Nephron (organoid): ENCODE data around the gene COMMD10.
A peak's percentile ranks its signal among the peaks of the same experiment; 100 is the strongest.

Experiments used
- H3K27ac Mint-ChIP-seq, 3 experiments: 2 replicates each; pipeline ENCODE4 v1.8.0; 2020; ENCODE audit warnings: mixed read lengths in 3 of 3, mild to moderate bottlenecking in 2 of 3, moderate library complexity in 1 of 3
- H3K27me3 Mint-ChIP-seq: 2 replicates; pipeline ENCODE4 v1.8.0; 2021; ENCODE audit warnings: low read depth, mild to moderate bottlenecking, moderate library complexity, mixed read lengths
- H3K36me3 Mint-ChIP-seq: 2 replicates; pipeline ENCODE4 v1.8.0; 2020; ENCODE audit warnings: low read depth, mixed read lengths
- H3K4me1 Mint-ChIP-seq: 2 replicates; pipeline ENCODE4 v1.8.0; 2020; ENCODE audit warnings: mixed read lengths
- H3K4me3 Mint-ChIP-seq, 3 experiments: 2 replicates each; pipeline ENCODE4 v1.8.0; 2020; ENCODE audit warnings: mild to moderate bottlenecking in 3 of 3, mixed read lengths in 3 of 3, moderate library complexity in 2 of 3
- H3K9me3 Mint-ChIP-seq: 2 replicates; pipeline ENCODE4 v1.8.0; 2020; ENCODE audit warnings: mixed read lengths
- TF ChIP-seq, protein P1 (sequence below), 3 experiments: fragments of 200-600 bp; sonication (generic); IDR thresholded peaks; one replicate each; pipeline ENCODE4 v1.5.0; 2021; ENCODE audit warnings: antibody characterized with exemption in 3 of 3; ENCODE audit not compliant: unreplicated experiment in 3 of 3

COMMD10 gene

DNA sequence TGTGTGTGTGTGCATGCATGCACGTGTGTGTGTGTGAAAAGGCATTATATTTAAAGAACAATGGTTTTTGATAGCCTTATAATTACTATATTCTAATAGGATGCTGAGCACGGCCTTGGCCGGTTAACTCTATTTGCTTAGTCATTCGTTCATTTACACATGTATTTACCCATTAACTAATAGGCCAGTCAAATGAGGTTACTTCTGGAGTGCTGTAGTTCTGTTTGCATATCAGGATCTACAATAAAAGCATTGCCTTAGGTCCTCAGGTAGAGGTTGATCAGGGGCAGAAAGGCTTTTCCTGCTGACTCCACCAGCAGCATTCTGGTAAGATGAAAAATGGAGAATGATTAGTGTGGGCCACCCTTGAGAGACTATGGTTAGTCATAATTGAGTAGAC lies 219.0 kb downstream of the COMMD10 start:
- Mint-ChIP-seq H3K36me3 (peaks cover 79% of the 10 kb centered on the region), H3K9me3 (peaks cover 28% of the 10 kb centered on the region), H3K27ac (no peak overlapping the region), H3K4me3 (no peak overlapping the region), H3K27me3 (no peaks in the 10 kb centered on the region), H3K4me1 (peaks cover 15% of the 10 kb centered on the region)
- TF ChIP-seq, protein P1, sequence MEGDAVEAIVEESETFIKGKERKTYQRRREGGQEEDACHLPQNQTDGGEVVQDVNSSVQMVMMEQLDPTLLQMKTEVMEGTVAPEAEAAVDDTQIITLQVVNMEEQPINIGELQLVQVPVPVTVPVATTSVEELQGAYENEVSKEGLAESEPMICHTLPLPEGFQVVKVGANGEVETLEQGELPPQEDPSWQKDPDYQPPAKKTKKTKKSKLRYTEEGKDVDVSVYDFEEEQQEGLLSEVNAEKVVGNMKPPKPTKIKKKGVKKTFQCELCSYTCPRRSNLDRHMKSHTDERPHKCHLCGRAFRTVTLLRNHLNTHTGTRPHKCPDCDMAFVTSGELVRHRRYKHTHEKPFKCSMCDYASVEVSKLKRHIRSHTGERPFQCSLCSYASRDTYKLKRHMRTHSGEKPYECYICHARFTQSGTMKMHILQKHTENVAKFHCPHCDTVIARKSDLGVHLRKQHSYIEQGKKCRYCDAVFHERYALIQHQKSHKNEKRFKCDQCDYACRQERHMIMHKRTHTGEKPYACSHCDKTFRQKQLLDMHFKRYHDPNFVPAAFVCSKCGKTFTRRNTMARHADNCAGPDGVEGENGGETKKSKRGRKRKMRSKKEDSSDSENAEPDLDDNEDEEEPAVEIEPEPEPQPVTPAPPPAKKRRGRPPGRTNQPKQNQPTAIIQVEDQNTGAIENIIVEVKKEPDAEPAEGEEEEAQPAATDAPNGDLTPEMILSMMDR (IDR thresholded peaks at IDR 0.05; ENCODE audit: unreplicated experiment in 3 of 3): no peak

DNA sequence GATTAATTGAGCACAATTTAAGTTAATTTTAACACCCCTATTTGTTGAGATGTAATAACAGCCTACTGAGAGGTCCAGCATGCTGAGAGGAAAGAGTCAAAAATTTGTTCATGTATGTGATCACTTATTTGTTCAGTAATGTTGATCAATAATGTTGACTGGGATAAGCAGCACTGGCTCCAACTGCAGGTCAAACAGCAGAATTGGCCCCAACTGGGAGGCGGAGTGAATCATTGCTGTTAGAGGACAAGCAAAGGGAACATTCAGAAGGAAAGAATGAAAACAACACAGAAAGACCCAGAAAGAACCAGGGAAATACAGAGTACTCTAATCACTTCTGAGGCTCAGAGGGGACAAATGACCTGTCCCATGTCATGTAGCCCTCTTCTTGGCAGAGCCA lies 221.1 kb downstream of the COMMD10 start:
- Mint-ChIP-seq H3K27ac (no peak overlapping the region), H3K27me3 (no peaks in the 10 kb centered on the region), H3K36me3 (peaks cover 85% of the 10 kb centered on the region), H3K9me3 (peaks cover 47% of the 10 kb centered on the region), H3K4me3 (no peak overlapping the region), H3K4me1 (peaks cover under 1% of the 10 kb centered on the region)
- TF ChIP-seq, protein P1 (IDR thresholded peaks at IDR 0.05; ENCODE audit: unreplicated experiment in 3 of 3): no peak

DNA sequence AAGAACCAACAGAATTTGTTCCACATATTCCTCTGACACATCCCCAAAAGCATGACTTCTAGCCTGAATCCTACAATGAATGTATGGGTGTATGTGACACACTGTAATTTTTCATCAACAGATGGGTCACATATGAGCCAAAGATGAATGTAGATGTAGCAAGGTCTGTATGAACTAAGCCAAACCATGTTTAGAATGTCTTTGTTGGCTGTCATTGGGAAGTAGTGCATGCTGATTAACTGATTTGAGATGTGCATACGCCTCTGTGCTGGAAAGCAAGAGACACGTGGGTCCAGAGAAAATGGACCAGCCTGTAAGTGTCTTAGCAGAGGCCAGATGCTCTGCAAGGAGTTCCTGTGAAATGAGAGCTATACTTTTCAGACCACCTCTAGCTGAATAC lies 222.0 kb downstream of the COMMD10 start:
- Mint-ChIP-seq H3K36me3 (peaks cover 93% of the 10 kb centered on the region), H3K9me3 (peaks cover 52% of the 10 kb centered on the region), H3K4me1 (no peaks in the 10 kb centered on the region), H3K27ac (no peak overlapping the region), H3K4me3 (no peak overlapping the region), H3K27me3 (no peaks in the 10 kb centered on the region)
- TF ChIP-seq, protein P1 (IDR thresholded peaks at IDR 0.05; ENCODE audit: unreplicated experiment in 3 of 3): no peak

DNA sequence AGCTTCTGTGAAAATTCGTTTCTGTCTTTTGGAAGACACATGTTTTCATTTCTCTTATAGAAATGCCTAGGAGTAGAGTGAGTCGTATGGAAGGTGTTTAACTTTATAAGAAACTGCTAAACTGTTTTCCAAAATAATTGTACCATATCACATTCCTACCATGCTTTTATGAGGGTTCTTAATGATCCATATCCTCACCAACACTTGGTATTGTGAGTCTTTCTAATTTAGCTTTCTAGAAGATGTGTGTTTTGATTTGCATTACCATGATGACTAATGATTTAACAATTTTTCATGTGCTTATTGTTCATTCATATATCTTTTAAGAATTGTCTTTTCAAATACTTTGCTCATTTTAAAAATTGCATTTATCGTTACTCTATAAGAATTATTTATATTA lies 223.6 kb downstream of the COMMD10 start:
- Mint-ChIP-seq H3K36me3 (peaks cover 96% of the 10 kb centered on the region), H3K27me3 (no peaks in the 10 kb centered on the region), H3K9me3 (peaks cover 63% of the 10 kb centered on the region), H3K4me1 (no peaks in the 10 kb centered on the region), H3K27ac (no peak overlapping the region), H3K4me3 (no peak overlapping the region)
- TF ChIP-seq, protein P1 (IDR thresholded peaks at IDR 0.05; ENCODE audit: unreplicated experiment in 3 of 3): no peak

DNA sequence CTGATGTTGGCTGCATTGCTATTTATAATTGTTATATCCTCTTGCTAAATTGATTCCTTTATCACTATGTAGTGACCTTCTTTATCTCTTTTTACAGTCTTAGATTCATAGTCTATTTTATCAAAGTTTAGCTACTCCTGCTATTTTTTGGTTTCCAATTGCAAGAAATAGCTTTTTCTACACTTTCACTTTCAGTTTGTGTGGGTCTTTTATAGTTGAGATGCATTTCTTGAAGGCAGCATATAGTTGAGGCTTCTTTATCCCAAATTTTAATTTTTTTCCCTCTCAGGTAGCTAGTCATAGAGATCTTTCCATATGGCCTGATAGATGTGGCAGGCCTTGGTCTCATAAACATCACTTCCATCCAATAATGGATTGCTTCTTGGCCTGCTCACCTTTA lies 228.5 kb downstream of the COMMD10 start:
- peaks cover 8% of the 10 kb centered on the region for H3K4me1 Mint-ChIP-seq
- peaks cover 71% of the 10 kb centered on the region for H3K36me3 Mint-ChIP-seq
- H3K27me3 Mint-ChIP-seq: no peaks in the 10 kb centered on the region
- TF ChIP-seq, protein P1 (IDR thresholded peaks at IDR 0.05; ENCODE audit: unreplicated experiment in 3 of 3): no peak
- peak overlapping the region in 1 of 3 experiments; percentile 13 for H3K27ac Mint-ChIP-seq
- H3K4me3 Mint-ChIP-seq: no peak overlapping the region
- peaks cover 53% of the 10 kb centered on the region for H3K9me3 Mint-ChIP-seq

DNA sequence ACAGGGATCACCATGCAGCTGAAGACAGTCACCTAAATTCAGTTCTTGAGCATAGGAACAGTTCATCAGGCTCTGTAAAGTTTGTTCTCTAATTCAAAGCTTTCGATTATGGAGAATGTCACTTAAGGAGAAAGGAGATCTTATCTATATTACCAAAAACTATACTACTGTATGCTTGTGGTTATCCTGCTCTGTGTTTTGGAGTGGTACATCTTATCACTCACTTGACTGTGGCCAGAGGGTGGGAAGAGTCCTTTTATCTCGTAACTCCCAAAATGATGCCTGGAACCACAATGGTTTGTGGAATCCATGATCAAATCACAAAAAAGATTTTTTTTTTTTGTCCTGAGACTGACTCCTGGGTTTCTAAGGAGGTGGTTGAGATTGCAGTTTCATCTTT lies 230.7 kb downstream of the COMMD10 start:
- Mint-ChIP-seq H3K36me3 (peaks cover 72% of the 10 kb centered on the region), H3K4me3 (no peak overlapping the region), H3K9me3 (peaks cover 46% of the 10 kb centered on the region), H3K4me1 (peaks cover 14% of the 10 kb centered on the region), H3K27ac (peak overlapping the region in 2 of 3 experiments; percentile 35 to 80), H3K27me3 (no peaks in the 10 kb centered on the region)
- TF ChIP-seq, protein P1 (IDR thresholded peaks at IDR 0.05; ENCODE audit: unreplicated experiment in 3 of 3): no peak
